ENCODE measurements around the gene DENND4A.

GRCh38 chr15:65792138-65792987, at the start of gene DENND4A:
- TF ChIP-seq CTCF (IDR thresholded peaks at IDR 0.05; ENCODE audit: low read depth, low read length, poor library complexity, severe bottlenecking): no peak
- no peak for TF ChIP-seq EZH2phosphoT487 (IDR thresholded peaks at IDR 0.05; ENCODE audit: borderline replicate concordance, low read length)
